ENCODE data around the gene UNC13A.

UNC13A gene

GRCh38 chr19:17624314-17624991, 63.7 kb downstream of the UNC13A start:
- no peak for DNase-seq

GRCh38 chr19:17623224-17623935, 64.8 kb downstream of the UNC13A start:
- no peak for DNase-seq

GRCh38 chr19:17620696-17621095, 67.5 kb downstream of the UNC13A start:
- DNase-seq, result no peak

GRCh38 chr19:17618936-17619335, 69.2 kb downstream of the UNC13A start:
- DNase-seq, result no peak

GRCh38 chr19:17618281-17618903, 69.8 kb downstream of the UNC13A start:
- DNase-seq, result no peak

DNA sequence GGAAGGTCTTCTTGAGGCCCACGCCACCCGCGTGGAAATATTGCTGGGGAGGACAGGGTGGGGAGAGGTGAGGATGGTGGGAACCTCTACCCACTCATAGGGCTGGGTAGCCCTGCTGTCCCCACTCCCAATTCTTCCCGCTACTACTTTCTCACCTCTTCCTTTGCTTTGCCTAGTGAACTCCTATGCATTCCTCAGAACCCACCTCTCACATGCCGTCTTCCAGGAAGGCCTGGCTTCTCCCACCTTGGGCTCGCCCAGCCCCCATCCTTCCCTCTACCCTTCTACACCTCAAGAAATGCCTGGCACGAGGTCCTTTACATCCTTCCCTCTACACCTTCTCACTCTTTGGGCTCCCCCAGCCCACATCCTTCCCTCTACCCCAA, 70.4 kb downstream of the UNC13A start:
- DNase-seq, result no peak

DNA sequence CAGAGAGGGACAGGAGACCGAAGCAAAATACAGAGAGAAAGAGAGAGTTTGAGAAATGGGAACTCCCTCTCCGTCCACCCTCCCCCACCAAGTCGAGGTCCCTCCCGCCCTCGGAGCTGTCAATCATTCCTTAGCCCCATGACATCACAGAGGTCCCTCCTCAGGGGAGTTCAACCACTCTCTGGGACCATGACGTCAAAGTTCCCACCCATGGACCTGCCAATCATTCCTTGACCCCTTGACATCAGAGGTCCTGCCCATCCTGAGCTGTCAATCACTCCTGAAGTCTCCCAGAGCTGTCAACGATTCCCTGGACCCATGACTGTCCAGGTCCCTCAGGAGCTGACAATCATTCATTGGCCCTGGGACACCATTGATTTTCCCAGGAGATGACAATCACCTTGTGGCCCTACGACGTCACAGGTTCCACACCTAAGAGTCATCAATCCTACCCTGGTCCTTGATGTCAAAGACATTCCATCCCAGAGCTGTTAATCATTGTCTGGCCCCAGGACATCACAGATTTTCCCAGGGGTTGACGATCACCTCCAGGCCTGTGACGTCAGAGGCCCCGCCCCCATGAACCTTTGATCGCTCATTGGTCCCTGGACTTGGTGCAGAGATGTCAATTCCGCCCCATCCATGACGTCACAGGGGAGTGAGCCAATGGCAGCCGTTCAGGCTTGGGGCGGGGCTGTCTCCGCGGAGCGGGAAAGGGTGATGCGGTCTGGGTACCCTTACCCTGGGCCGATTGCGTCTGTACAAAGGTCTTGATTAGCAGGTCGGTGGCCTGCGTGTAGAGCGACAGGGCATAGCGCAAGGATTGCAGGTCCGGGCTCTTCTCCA, 71.0 kb downstream of the UNC13A start:
- no peak for DNase-seq

GRCh38 chr19:17616686-17616960, 71.5 kb downstream of the UNC13A start:
- no peak for DNase-seq

DNA sequence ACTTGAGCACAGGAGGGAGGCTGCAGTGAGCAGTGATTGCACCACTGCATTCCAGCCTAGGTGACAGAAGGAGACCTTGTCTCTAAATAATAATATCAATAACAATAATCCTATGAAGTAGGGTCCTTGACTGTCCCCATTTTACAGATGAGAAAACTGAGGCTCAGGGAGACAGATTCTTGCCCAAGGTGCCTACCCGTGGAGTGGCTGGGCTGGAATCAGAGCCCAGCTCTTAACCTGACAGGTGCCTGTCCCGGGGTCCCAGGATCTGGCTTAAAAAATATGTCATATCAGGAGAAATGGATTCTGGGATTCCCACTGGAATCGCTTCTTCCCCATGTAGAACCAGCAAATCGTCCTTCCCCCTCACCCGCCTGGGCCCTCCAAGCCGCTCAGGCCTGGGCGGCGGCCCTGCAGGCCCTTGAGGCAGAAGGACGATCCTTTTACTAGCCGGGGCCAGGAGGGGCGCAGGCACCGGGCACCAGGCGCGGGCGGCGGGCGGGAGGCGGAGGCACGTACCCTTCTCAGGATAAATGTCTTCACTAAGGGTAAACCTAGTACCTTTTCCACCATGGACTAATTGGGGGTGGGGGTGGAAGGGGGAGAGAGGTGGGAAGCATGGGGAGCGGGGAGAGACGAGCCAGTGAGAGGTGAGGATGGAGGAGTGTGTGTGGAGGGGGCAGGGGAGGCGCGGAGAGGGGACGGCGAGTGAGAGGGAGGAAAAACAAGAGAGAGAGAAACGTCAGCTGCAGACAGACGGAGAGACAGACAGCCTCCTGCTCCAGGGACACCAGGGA, 72.1 kb downstream of the UNC13A start:
- no peak for DNase-seq

- DNase-seq, result no peak
Measured at GRCh38 chr19:17614476-17614875, 73.7 kb downstream of the UNC13A start.

DNA sequence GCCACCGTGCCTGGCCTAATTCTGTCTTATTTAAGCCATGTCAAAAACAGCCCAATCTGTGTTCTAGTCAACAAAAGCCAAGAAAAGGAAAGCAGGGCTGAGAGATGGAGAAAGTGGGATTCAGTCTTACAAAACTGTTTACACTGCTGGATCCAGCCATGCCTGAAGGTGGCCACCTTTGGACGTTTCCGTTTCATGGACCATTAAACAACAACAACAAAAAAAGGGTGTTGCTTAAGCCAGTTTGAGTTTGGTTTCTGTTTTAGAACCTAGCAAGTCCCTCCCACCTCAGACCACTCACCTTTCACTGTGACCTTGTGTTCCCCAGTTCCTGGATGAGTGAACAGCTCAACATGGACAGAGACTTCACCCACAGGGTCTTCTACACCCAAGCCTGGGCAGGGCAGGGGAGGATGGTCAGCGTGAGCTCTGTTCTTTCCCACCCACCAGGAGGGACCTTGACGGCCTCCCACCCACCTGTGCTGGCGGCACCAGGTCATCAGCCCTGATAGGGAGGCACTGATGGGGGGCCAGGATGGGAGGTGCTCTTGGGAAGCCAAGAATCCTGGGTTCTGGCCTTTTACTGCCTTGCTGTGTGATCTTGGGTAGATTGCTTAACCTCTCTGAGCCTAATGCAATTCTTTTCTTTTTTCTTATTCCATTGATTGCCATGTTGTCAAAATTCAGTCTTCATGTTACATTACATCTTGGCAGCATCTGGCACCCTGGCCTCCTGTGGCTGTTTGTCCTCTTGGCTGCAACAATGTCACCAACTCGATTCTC, 76.5 kb downstream of the UNC13A start:
- no peak for DNase-seq

DNA sequence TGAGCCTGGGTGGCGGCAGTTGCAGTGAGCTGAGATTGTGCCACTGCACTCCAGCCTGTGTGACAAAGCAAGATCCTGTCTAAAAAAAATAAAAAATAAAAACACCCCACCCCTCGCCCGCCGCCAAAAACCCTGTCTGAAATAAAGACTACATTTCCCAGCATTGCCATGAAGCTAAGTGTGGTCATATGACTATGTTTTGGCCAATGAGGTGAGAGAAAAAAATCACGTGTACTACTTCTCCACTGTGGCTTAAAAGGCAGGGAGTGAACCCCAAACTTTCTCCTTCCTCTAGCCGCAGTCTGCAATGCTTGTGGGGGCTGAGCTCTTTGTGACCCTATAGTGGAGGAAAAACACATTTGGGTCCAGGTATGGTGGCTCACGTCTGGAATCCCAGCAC, 77.8 kb downstream of the UNC13A start:
- no peak for DNase-seq

DNA sequence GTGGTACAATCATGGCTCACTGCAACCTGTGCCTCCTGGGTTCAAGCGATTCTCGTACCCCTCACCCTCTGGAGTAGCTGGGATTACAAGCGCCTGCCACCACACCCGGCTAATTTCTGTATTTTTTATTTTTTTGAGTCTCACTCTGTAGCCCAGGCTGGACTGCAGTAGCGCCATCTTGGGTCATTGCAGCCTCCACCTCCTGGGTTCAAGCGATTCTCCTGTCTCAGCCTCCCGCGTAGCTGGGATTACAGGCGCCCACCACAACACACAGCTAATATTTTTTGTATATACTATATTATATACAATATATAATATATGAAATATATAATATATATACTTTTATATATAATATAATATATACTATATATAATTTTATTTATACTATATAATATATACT, 80.2 kb downstream of the UNC13A start:
- no peak for DNase-seq

DNA sequence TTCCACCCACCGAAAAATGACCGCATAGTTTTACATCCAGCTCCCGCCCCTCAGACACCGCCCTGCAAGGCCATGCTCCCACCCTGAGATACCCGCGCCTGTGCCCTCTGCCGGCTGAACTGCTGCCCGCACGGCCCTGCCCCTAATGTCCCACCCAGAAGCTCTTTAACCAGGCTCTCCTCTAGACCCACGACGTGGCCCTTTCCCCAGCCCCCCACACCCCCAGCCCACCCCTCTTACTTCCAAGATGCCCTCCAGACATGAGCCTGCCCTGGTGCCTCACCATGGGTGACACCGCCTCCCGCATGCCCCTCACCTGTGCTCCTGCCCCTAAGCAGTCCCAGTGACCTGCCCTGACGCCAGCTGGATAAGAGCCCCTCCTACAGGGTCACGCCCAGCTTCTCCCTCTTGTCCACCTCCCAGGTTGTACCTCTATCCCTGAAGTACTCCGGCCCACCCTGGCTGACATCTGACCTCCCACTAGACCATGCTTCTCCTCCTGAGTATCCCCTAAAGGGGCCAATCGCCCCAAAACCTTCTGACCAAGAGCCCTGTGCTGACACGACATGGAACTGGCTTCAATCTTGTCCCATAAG, 81.5 kb downstream of the UNC13A start:
- no peak for DNase-seq

DNA sequence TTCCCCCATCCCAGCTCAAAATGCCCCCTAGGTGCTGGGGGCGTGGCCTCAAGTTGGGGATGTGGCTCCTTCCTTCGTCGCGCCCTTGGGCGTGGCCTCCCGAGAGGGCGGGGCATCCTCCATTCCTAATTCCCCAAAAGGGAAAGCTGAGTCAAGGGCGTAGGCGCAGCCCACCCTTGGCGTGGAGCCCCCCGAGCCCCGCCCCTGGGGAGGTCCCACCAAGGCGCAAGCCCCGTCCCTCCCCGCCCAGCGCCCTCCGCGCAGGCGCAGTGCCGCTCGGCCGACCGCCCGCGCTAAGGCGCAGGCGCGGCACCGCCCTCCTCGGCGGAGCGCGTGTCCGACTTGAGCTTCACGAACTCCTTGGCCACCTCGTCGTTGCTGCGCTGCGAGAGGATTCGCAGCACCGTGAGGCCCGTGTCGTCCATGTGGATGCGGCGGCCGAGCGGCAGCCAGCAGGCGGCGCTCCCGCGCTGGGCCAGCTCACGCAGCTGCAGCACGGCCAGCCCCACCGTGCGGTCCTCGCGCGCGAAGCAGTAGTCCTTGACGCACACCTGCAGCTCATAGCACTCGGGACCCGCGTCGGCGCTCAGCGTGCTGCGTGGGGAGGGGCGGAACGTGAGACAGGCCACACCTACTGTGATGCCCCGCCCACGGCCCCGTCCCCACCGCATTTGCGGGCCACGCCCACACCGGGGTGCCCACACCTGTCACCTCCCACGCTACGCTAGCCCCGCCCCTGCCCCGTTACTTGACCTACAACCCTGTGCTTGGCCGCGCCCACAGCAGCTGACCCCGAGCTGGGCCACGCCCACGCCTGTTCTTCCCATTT, 82.2 kb downstream of the UNC13A start:
- peak; percentile 75 for DNase-seq

GRCh38 chr19:17605117-17605516, 83.0 kb downstream of the UNC13A start:
- no peak for DNase-seq

GRCh38 chr19:17604372-17605025, 83.7 kb downstream of the UNC13A start:
- no peak for DNase-seq

DNA sequence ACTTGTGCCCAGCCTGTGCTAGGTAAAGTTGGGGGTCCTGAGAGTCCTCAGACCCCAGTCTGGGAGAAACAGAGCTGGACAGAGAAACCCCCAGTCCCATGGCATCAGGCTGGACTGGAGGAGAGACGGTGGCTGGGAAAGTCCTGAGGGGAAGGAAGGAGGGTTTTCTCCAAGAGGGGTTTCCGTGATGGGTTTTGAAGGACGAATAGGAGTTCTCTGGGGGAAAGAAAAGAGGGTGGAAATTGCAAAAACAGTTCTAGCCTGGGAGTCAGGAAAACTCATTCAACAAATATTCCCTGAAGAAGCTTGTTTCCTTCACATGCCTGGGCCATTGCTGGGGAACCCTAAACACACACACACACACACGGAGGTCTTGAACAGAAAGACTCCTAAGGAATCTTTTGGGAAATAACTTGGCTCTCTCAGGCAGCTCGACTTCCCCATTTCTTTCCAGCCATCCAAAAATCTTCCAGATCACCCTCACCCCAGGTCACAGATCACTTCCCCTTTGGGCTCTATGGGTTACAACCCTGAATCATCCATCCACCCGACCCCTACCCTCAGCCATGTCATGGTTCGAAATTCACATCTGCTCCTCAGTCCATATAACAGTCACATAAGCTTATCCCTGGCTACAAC, 85.2 kb downstream of the UNC13A start:
- no peak for DNase-seq

DNA sequence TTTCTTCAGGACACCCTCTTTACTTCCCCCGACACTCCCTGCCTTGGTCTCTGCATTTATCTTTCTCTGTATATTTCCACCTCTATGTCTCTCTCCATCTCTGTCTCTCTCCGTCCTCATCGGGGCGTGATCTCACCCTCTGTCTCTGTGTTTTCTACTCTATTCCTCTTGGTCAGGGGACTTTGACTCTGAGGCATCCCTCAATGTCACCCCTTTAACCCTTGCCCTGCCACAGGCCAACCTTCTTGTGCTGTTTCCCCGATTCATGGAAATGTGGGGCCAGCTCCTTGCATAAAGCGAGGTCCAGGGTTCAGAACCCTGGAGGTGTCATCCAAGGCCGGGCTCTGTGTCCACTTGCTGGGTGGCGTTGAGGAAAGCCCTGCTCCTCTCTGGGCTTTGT, 85.9 kb downstream of the UNC13A start:
- DNase-seq, result no peak

DNA sequence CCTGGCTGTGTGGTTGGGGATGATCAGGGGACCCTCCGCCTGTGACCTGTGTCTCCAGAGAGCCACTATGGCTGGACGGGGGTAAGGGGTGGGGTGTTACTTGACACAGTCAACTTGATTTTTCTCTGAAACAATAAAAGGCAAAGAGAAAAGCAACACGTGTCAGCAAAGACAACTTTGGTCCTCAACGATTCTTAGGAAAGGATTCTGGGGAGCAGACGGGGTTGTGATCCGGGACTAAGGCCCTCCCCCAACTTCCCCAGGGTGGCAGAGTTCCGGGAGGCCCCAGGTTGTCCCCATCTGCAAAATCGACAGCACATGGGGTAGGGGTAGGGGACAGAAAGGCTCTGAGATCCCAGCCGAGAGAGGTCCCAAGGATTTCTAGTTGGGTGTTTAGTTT, 86.5 kb downstream of the UNC13A start:
- no peak for DNase-seq
